NCI-H2081 treated with DMSO at 0.1 percent for 48 hours (cell line): ENCODE data around the gene PRAMEF1.
"Not testable (repeated sequence)": the region's sequence is repeated elsewhere in the genome, so short reads cannot be mapped to it uniquely, and the experiment has no call there.

Source experiments
- DNase-seq: peaks from one replicate; lab custom pipeline; 2025; lab: John Stamatoyannopoulos, UW

Gene PRAMEF1

GRCh38 chr1:12776801-12777557 lies 14.2 kb upstream of the PRAMEF1 start:
- DNase-seq: no peak

DNA sequence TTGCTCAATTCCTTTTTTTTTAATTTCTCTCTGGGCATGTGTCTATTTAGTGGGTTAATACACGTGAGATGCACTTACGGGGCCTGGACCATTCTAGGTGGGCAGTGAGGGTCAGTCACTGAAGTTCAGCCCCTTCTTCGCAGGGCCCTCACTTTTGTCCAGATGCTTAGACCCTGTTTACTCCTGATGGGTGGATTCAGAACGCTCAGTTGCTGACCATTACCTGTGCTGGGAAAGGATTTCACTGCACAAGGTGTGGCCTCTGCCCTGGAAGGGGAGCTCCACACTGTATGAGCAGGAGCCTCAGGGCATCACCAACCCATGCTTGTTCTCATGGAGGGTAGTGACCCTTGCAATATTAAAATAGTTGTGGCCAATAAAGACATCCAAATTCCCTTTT lies 13.1 kb upstream of the PRAMEF1 start:
- DNase-seq: no peak

GRCh38 chr1:12778907-12779306 lies 12.3 kb upstream of the PRAMEF1 start:
- DNase-seq: no peak

DNA sequence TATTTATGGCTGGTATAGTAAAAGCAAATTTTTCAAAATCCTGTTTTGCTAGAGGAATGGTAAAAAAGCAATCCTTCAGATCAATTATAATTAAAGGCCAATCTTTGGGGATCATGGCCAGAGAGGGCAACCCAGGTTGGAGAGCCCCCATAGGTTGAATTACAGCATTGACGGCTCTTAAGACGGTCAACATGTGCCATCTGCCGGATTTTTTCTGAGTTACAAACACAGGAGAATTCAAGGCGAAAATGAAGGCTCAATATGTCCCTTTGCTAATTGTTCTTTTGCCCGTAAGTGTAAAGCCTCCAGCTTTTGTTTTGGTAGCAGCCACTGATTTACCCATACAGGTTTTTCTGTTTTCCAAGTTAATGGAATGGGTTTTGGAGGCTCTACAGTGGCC lies 9.7 kb upstream of the PRAMEF1 start:
- DNase-seq: not testable (repeated sequence)

GRCh38 chr1:12783783-12784182 lies 7.4 kb upstream of the PRAMEF1 start:
- not testable (repeated sequence) for DNase-seq

GRCh38 chr1:12784729-12785128 lies 6.5 kb upstream of the PRAMEF1 start:
- not testable (repeated sequence) for DNase-seq

- DNase-seq: no peak
These were observed 7.7 kb downstream of the PRAMEF1 start for GRCh38 chr1:12798911-12799310.

DNA sequence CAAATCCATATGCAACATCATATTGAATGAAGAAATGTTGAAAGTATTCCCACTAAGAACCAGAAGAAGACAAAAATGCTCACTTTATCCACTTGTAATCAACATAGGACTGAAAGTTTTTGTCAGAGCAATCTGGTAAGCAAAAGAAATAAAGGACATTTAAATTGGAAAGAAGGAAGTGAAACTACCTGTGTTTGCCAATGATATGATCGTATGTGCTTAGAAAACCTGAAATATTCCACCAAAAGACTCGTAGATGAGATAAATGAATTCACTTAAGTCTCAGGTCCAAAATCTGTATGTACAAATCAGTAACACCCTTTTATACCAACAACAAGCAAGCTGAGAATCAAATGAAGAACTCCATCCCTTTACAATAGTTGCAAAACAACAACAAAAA lies 8.5 kb downstream of the PRAMEF1 start:
- DNase-seq: no peak

DNA sequence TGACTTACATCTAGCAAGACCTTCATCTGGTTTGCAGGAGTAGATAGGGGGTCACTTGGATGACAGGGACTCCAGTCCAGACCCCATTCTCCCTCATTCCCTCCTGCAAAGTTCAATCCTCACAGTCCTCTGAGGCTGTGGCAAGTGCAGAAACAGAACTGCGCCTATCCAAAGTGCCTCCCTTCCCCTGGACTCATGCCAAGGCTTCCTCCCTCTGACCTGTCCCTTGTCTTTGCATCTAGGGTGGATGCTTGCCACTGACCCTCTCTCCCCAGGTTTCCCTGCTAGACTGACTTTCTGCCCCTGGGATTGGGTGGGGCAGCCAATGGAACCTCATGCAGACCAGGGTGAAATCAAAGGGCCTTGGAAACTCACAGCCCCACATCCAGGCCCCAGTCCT lies 18.7 kb downstream of the PRAMEF1 start:
- DNase-seq: no peak

DNA sequence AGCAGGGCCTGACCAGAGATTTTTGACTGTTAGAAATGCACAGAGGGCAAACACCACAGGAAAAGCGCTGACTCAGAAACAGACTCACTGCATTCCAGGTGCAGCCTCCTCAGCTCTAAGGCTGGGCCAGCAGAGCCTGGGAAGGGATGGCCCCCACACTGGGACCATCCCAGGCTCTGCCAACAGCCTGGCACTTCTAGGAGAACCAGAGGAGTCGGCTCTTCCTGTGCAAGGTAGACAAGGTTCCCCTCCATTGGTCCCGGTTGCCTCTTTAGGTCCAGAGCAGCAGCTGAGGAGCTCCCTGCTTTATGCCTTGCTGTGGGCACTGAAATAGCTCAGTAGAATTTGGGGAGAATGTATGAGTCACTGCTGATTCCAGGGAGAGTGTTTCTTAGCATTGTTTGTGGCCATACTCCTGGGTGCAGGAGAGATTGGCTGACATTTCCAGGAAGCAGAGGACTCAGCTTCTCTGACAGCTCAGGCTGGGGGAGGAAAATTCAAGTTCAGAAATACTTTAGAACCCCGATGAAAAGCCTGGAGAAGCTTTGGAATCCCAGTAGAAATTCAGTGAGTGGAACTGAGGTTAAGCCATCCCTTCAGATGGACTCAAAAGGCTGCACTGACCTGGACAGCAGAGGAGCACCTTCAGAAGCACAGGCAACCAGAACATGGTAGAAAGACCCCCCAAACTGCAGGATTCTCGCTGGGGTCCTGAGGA lies 19.7 kb downstream of the PRAMEF1 start:
- DNase-seq: no peak

GRCh38 chr1:12811409-12811784 lies 20.2 kb downstream of the PRAMEF1 start:
- no peak for DNase-seq

DNA sequence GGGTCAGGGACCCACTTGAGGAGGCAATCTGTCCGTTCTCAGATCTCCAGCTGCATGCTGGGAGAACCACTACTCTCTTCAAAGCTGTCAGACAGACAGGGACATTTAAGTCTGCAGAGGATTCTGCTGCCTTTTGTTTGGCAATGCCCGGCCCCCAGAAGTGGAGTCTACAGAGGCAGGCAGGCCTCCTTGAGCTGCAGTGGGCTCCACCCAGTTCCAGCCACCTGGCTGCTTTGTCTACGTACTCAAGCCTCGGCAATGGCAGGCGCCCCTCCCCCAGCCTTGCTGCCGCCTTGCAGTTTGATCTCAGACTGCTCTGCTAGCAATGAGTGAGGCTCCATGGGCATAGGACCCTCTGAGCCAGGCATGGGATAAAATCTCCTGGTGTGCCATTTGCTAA lies 27.9 kb downstream of the PRAMEF1 start:
- not testable (repeated sequence) for DNase-seq

DNA sequence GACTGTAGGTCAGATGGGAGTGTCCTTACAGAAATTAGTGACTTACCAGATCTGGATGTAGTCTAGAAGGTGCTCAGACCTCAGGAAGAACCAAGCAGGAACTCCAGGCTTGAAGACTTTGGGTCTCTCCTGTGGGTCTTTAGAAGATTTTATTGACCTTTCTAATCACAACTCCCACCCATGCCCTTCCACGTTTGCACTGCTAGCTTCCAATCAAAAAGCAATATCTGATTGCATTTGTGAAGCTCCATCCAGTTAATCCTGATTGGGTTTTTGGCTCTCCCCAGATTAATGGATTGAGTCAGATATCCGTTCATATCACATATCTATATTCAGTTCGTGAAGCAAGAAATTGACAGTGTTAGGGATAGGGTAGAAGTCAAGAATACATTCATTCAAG lies 40.1 kb downstream of the PRAMEF1 start, which contains the start of gene PRAMEF11:
Gene PRAMEF11 (minus strand): TSS at position 101 of the 400 bp plus-strand sequence. CDS start 2,621 bp downstream, outside the sequence.
- DNase-seq: not testable (repeated sequence)

DNA sequence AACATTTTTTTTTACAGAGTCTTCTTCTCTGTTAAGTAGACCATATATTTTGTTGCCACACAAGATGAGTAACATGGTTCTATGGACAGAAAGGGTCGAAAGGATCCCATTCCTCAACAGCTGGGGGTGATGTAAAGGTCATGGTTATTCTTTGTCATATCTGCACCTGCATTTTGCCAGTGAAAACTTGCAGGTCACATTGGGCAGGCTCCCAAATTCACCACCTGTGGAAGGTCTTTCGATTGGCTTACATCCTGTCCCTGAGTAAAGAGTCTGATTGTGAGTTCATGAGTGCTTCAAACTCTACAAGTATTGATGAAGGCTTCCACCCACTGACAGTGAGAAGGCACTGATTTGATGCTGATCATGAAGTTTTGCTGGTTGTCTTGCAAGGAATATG lies 42.1 kb downstream of the PRAMEF1 start:
- DNase-seq: not testable (repeated sequence)
